Right renal pelvis (tissue), 4 donors: ENCODE measurements around the gene RBM17. TPM values are rescaled to one million over a fixed set of nuclear protein-coding genes. Genes with fewer than 3 reads are reported as not detected.
"Not testable (repeated sequence)": the region's sequence is repeated elsewhere in the genome, so short reads cannot be mapped to it uniquely, and the experiment has no call there.

Experiments
- DNase-seq, 4 donors: peaks; one replicate each; pipeline ENCODE4 v3.0.0-alpha.2; 2013; ENCODE audit warnings: low read depth in 4 of 4, low spot score in 3 of 4, missing footprints in 1 of 4
- polyA plus RNA-seq, 4 donors: library from polyadenylated mRNA; unstranded; fragments of 120-200 nt; gene quantifications; one replicate each; pipeline ENCODE4 v1.2.1, GENCODE V29; 2013; ENCODE audit not compliant: insufficient read length in 4 of 4

RBM17 gene
- polyA plus RNA-seq, 4 donors, result 134 to 158 (median 138) TPM

DNA sequence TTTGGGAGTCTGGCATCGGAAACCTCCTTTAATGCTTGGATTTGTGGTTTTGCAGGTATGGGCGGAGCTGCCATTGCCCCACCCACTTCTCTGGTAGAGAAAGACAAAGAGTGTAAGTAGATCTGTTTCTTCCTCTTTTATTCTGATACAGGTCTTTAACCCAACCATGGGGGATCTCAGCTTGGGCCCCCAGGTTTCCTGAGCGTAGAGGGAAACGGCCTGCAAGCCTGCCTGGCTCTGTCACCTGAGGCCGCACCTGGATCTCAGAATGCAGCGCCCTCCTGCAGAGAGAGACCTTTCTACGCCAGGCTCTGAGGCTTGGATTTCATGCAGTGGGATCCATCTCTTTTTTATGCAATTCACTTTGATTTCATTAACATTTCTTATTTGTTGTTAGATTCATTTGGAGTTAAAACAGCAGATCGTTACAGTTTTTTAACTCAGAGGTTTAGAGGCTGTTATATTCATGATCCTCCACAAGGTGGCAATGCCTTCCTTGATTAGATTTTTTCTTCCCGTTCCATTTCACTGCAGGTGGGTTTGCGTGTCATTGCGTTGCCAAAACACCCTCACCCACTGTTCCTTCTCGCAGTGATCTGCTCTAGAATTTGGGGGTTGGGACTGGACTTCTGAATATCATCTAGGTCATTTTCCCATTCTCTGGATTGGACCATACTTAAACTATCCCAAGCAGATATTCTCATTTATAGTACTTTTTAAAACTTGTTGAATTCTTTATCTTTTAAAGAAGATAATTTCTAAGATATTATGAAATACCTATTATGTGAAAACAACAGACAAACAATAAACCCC lies 20.0 kb downstream of the RBM17 start:
- no peak for DNase-seq

DNA sequence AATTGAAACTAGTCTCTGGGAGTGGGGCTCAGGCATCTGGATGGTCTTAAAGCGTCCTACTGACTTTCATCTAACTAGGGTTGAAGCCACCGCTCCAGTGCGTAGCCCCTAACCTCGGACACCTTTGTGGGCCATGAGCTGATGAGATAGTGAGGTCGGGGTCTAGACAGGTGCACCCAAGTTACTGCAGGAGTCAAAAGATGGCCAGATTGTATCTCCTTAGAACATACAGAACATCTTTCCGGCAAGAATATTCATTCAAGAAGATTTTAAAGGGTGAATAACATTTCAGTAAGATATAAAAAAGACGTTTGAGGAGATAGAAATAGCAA lies 20.6 kb downstream of the RBM17 start:
- no peak for DNase-seq

DNA sequence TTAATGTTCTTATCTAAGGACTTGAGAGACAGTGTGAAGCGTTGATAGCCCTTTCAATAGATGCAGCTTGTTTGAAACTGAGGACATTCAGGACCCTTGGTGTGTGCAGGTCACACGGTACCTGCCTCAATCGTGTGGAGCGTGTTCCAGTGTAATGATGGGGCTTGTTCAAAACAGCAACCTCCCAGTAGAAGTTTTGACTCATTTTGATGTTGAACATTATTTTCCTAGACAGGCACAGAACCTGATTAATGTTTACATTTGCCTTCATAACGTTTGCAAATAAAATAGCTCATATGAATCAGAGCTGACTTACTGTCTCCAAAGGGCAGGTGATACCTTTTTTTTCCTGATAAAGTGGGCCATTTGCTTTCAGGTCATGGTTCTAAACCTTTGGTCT lies 21.3 kb downstream of the RBM17 start:
- DNase-seq, result no peak

DNA sequence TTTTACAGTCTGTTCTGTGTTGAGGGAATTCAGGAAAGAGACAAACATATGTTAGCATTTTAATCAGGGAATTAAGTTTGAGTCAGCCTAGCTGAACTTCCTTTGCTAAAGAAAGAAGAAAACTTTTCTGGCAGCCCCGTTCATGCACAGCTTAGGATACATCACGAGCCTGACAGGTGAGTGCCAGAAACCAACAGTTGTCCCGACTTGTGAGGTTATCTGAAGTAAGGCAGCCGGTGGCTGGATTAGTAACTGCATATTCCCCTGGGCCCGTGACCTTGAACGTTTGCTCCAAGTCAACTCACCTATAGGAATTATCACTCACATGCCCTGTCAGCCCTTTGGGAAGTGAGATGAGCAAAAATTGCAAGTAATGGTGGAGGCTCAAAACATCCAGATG lies 24.1 kb downstream of the RBM17 start:
- no peak for DNase-seq

DNA sequence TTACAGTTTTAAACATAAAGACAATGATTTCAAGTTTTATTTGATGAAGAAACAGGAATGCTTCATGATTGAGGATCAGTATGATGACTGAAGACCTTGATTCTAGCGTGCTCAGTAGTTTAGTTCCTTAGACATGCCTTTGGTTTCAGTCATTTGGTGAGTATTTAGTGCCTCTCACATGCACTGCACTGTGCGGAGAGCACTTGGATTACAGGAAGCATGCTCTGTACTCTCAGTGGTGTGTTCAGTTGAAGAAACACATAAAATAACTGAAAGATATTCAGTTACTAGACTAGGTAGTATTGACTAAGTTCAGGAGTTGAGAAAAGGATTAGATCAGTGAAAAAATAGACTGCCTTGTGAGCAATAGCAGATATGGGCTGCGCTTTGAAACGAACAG lies 25.5 kb downstream of the RBM17 start:
- DNase-seq, result no peak

DNA sequence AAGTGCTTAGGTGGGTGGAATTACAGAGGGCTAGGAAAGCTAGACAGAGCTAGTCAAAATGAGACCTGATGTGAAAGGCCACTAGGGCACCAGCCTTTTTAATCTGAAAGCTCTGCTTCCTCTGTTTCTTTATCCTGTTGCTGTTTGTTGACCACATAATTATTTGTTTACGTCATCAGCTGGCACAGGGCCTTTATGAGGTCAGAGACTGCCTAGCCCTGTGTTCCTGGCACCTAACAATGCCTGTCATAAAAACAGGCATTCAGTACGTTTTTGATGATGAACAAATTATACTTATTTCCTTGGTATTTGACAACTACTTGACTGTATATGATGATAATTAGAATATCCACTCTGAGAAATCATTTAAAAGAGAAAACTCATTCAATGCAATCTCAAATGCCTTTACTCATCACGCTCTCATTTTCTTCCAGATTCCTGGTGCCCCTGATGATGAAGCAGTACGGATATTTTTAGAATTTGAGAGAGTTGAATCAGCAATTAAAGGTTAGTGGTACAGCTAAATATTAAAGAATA lies 26.0 kb downstream of the RBM17 start:
- DNase-seq, result no peak

DNA sequence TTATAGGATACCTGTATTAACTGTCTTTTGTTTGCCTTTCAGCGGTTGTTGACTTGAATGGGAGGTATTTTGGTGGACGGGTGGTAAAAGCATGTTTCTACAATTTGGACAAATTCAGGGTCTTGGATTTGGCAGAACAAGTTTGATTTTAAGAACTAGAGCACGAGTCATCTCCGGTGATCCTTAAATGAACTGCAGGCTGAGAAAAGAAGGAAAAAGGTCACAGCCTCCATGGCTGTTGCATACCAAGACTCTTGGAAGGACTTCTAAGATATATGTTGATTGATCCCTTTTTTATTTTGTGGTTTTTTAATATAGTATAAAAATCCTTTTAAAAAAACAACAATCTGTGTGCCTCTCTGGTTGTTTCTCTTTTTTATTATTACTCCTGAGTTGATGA lies 26.6 kb downstream of the RBM17 start:
- DNase-seq, result no peak

DNA sequence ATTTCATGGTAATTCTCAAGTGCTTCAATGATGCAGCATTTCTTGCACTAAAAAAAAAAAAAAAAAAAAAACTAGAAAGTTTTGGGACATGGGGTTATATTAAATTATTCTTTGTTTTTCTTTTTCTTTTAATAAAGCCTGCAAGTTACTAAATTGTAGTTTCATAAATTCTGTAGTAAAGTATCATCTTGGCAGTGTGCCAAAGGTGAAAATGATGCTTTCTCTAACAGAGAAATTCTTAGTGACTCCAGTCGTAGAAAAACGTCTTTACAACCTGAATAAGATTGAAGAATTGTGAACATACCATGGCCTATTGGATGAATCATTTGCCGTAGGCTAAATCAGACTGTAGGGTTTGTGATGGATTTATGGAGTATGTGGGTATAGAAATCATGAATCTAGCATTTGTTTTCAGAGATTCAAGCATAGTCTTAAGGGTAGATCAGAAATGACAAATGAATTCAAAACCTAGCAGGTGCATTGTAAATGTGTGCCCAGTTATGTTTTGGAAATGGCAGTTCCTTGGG lies 27.1 kb downstream of the RBM17 start:
- no peak for DNase-seq

DNA sequence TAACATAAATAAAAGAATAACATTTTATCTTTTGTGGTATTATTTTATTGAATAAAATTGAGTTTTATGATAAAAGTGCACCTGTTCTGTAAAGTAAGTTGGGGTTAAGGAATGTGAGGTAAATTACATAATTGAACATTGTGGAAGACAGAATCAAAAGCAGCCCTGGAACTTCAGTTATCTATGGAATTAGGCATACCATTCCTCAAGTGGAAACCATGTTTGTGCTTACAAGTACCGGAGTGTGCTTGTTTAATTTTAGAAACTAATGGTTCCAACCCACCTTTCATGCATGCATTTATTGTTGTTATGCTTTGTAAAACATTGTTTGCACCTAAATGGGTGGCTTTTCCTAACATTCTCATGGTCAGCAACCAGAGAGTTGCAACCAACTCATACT lies 28.0 kb downstream of the RBM17 start:
- DNase-seq, result no peak

DNA sequence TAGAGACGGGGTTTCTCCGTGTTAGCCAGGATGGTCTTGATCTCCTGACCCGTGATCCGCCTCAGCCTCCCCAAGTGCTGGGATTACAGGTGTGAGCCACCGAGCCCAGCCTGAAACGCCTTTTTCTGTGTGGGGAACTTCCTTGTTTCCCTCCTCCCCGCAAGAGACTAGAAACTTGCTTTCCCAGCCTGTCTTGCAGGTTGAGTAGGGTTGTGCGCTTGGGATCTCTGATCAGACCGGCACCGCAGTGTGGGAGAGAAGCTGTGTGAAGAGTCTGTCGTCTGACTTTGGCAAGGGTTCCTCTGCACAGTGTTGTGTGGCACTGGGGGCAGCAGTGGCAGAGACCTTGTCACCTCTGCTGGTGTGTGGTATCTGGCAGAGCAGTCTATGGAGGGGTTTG lies 28.9 kb downstream of the RBM17 start:
- DNase-seq, result no peak

DNA sequence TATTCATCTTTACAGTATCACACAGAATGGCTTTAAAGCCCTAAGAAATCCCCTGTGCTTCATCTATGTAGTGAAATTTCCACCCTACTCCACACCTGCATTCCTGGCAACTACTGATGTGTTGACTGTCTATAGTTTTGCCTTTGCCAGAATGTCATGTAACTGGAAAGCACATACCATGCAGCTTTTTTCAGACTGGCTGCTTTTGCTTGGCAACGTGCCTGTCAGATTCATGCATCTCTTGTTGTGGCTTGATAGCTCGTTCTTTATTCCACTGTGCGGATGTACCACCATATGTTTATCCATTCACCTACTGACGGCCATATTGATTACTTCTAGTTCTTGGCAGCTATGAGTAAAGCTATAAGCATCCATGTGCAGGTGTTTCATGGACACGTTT lies 30.6 kb downstream of the RBM17 start:
- DNase-seq, result no peak

DNA sequence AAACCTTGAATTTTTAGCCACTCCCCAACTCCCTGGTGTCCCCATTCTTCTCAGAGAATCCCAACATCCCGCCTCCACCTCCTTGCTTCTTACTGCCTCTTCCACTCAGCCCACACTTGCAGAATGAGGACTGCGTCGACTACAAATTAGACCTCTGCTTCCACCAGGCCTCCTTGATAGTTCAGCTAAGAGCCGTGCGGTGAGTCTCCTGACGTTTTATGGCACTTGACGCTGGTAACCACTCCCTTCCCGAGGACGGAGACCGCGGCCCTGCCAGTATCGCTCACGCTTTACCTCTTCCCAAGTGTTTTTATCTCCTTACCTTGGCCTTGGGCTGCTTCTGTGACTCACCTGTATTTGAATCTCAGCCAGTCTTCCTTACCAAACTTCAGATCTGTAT lies 31.1 kb downstream of the RBM17 start:
- no peak for DNase-seq

DNA sequence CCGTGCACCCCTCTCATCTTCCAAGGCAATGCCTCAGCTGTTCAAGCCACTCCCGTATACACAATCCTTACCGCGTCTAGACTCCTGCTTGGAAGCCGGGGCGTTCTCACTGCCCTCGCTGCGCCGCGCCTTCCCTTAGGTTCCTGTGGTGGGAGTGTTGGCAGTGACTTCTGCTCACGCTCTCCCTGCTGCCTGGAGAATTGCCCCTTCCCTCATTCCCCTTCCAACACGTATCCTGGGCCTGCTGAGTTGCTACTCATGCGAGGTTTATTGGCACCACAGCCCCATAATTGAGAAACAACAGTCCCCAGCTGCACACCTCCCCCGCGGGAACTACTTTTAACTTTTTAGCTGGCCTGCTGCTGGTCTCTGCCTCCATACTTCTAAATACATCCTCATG lies 31.9 kb downstream of the RBM17 start:
- no peak for DNase-seq

DNA sequence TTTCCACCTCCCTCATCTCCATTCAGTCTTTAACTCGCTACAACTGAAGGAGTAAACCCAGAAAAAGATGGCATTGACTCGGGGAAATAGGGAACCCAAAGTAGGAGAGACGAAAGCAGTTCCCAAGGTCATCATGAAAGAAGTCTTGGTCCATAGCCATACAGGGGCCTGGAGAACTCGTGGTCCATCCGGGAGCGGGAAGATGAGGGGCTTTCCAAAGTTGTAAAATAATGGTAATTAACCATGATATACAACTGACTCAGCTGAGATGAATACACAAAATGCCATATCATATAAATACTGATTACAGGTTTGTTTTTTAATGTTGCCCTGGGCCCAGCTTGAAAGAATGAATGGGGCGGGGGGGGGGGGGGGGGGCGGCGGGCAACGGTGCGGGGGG lies 32.3 kb downstream of the RBM17 start:
- no peak for DNase-seq

DNA sequence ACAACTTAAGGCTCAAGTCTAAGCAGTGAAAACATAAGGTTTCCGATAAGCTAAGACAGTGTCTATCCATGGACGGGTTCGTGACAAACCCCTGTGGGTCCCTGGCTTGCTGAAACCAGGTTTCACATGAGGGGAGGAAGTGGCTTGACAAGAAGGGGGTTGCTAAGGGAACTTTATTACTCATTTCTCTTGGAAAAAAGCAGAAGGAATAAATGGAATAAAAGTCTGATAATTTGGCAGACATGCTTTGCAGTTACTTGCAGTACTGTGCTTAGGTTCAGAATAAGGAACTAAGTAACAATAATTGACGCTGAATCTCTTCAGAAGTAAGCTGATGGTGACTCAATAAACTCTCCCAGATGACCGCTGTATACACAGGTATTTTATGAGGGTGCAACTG lies 34.7 kb downstream of the RBM17 start:
- no peak for DNase-seq

DNA sequence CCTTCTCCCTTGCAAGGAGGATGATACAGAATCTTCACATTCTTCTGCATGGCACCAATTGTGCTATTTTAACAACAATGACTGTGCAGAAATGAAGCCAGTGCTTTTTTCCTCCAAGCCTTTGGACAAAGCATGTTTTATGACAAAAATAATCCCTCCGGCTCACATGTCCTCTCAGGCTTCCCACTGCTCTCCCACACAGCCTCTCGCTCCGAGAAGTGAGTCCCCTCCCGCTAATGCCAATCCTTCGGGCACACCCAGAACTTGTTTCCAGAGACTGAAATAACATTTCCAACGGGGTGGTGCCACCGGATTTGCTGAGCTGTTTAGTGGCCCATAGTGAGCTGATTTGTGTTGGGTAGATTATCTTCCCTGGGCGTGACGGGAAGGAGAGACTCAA lies 35.8 kb downstream of the RBM17 start:
- DNase-seq, result no peak

DNA sequence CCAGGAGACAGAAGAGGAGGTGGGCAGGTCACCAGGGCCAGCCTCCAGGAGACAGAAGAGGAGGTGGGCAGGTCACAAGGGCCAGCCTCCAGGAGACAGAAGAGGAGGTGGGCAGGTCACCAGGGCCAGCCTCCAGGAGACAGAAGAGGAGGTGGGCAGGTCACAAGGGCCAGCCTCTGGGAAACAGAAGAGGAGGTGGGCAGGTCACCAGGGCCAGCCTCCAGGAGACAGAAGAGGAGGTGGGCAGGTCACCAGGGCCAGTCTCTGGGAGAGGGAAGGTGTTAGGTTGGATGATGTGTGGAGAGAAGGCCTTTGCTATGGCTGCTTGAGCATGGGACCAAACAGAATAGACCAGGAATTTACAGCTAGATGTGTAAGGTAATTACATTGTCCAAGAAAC lies 38.6 kb downstream of the RBM17 start:
- DNase-seq, result not testable (repeated sequence)

DNA sequence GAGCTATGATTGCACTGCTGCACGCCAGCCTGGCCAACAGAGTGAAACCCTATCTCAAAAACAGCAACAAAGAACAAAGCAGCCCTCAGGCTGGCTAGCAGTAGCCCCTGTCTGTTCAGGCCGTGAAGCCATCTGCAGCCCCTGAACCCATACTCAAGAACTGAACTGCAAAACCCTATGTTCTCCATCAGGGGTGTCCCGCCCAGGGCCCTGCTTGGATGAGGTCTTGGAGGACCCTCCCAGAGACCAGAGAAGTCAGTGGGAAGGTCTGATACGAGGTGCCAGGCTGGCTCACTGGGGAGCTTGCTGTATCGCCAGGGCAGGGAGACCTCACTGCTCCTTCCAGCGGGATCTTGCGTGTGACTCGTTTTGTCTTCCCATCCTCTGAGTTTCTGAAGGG lies 39.3 kb downstream of the RBM17 start:
- DNase-seq, result no peak

DNA sequence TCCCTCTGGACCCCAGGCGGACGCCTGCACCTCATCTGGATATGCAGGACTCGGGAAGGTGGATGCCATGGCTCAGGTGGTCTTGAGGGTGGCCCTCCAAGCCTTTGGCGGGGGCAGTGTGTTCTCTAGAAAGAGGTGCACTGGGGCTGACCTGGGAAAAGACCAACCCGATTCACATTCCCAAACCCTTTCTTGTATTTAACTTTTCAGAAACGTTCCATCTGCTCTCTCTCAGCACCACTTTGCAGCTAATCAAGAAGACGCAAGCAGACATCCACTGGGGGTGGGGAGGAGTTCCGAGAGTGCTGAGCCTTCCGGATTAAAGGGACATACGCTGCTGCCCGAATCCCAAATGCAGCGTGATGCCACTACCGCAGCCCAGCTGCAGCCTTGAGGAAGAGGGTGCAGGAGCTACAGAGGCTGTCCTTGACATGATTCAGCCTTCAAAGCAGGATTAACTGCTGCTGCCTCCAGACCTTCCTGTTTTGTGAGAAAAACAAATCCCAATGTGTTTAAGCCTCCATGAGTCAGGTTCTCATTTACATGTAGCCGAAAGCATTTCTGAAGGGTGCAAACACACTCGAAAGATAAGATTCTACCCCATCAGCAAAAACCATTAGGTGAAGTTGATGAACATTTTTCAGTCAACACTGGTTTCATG lies 39.9 kb downstream of the RBM17 start:
- DNase-seq, result no peak

DNA sequence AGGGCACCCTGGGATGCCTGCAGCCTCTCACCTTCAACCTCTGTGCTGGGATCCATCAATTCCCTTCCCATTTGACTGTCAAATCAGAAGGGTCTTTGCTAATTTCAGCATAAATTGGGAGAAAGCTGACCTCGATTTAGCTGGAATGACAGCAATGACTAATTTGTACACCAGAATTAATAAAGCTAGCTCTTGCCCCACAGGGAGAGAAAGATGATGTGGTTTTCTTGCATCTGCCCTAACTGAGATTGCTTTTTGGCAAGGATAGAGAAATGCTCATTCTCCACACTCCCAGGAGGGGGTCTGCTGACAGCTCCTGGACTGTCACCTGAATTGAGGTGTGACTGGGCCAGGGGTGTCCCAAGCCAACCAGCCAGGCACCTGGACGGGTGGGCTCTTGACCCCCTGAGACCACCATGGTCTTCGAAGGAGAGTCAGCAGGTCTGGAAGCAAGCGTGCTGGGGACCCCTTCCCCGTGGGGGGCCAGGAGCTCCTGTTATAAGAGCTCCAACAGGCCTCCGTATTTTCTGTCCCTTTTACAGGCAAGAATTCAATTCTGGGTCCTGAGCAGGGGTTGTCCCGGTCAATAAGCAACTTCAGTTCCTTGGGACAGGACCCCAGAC lies 42.1 kb downstream of the RBM17 start:
- DNase-seq, result no peak

DNA sequence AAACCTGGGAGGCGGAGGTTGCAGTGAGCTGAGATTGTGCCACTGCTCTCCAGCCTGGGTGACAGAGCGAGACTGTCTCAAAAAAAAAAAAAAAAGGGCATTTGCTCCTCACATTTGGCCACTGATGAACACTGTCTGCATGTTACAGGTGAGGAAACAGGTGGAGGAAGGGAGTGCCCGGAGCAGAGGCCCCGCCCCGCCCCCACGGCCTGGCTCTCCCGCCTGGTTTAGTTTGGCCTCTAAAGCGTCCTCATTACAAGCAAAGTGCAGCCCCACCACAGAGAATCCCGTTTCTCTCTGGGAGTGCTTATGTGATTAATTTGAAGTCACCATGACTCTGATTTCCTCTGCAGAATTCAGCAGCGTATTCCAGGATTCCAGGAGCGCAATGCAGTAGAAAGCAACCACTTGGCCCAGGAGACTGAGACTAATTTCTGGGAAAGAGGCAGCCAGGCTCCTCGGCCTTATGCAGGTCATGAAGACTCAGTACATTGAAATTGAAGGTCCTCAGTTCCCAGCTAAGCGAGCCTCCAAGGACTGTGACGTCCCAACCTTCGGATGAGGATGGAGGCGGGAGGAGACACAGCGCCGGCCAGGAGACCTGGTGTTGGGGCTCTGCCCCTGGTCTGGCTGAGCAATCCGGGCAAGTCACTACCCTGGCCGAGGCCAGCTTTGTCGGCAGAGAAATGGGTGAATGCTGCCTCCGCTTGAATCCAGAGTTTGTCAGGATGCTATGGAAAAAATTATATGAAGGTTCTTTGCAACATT lies 44.7 kb downstream of the RBM17 start:
- DNase-seq, result no peak
